ENCODE measurements around the gene CCDC146. TPM values are rescaled to one million over a fixed set of nuclear protein-coding genes. Genes with fewer than 3 reads are reported as not detected.

Gene CCDC146
- total and polyA plus RNA-seq, 2 of the 13 experiments (the other 11 are each of a cell fraction or from before 2014, with no cell fraction given), result 2.4 to 4.1 TPM

- no peak overlapping the region for H2AFZ ChIP-seq (ENCODE audit: low read length)
- peaks cover 18% of the 10 kb centered on the region for H3K4me1 ChIP-seq (ENCODE audit: insufficient read depth, low read length)
- in situ Hi-C loops (cut with HindIII; ENCODE audit: extremely low pct_ligation_motif_present, low pct_unique_long_range_greater_than_20kb) (no loop called here), intact Hi-C loops (cut with micrococcal nuclease; ENCODE audit: unreplicated experiment) (no loop called here)
- 95% methylated on average over 2 of the region's 2 CpGs for WGBS (ENCODE audit: low lambda C conversion rate)
- no peaks in the 10 kb centered on the region for H4K20me1 ChIP-seq (ENCODE audit: insufficient read depth, low read length)
- FAIRE-seq (no peak), ATAC-seq (no peak), DNase-seq (ENCODE audit: low spot score) (no peak)
- no peak overlapping the region for H3K4me2 ChIP-seq (ENCODE audit: low read depth, low read length)
- no peaks in the 10 kb centered on the region for H3K9me3 ChIP-seq (ENCODE audit: low read length)
- H3K27ac ChIP-seq (ENCODE audit: extremely low read length, insufficient read depth, low read length), result no peak overlapping the region
- H3K9ac ChIP-seq (ENCODE audit: insufficient read depth, low read depth, low read length), result no peak overlapping the region
- BruUV-seq (replicated peaks), result no TSS peak
- no peaks in the 10 kb centered on the region for H3K36me3 ChIP-seq (replicated peaks in 1 of 2; ENCODE audit: control insufficient read depth in 1 of 2, insufficient read depth in 2 of 2, low read length in 2 of 2)
- H3K27me3 ChIP-seq (ENCODE audit: control insufficient read depth in 1 of 2, insufficient read depth in 2 of 2, low read length in 2 of 2), result no peaks in the 10 kb centered on the region
- no peaks in the 10 kb centered on the region for H3K79me2 ChIP-seq (ENCODE audit: insufficient read depth, low read length)
- H3K4me3 ChIP-seq (replicated peaks in 1 of 3; ENCODE audit: insufficient read depth in 1 of 3, low read depth in 2 of 3, low read length in 3 of 3), result no peak overlapping the region
- TF ChIP-seq ZNF224 (CRISPR knock-in tag; IDR thresholded peaks at IDR 0.05) (no peak), ZNF564 (CRISPR knock-in tag; IDR thresholded peaks at IDR 0.05) (no peak), CEBPB (IDR thresholded peaks at IDR 0.05; ENCODE audit: borderline replicate concordance, low read depth, low read length) (no peak), RERE (CRISPR knock-in tag; IDR thresholded peaks at IDR 0.05; ENCODE audit: low read depth) (no peak), RXRB (CRISPR knock-in tag; IDR thresholded peaks at IDR 0.05; ENCODE audit: borderline replicate concordance) (no peak), ZNF672 (CRISPR knock-in tag; IDR thresholded peaks at IDR 0.05) (no peak), MED8 (CRISPR knock-in tag; IDR thresholded peaks at IDR 0.05; ENCODE audit: insufficient replicate concordance) (no peak), ZNF501 (CRISPR knock-in tag; IDR thresholded peaks at IDR 0.05) (no peak), THYN1 (CRISPR knock-in tag; IDR thresholded peaks at IDR 0.05; ENCODE audit: borderline replicate concordance, low read depth) (no peak), JUN (CRISPR knock-in tag; IDR thresholded peaks at IDR 0.05) (no peak), SMAD9 (CRISPR knock-in tag; IDR thresholded peaks at IDR 0.05) (no peak)
- ChIA-PET POLR2A (no interaction called here), CTCF (ENCODE audit: low intra/inter-chr PET ratio, low total read pairs) (no interaction called here)
Observed at GRCh38 chr7:77185866-77186265, 63.5 kb downstream of the CCDC146 start.
